Hematopoietic multipotent progenitor cell treated with erythropoietin and hydrocortisone succinate and interleukin-3 and kit ligand, for 8 days (in vitro differentiated cells): ENCODE measurements around the gene ERBIN.
"Not testable (repeated sequence)": the region's sequence is repeated elsewhere in the genome, so short reads cannot be mapped to it uniquely, and the experiment has no call there.

ENCODE experiments used
- DNase-seq: peaks from one replicate; pipeline ENCODE4 v3.0.0-alpha.2; 2015

The ERBIN gene

DNA sequence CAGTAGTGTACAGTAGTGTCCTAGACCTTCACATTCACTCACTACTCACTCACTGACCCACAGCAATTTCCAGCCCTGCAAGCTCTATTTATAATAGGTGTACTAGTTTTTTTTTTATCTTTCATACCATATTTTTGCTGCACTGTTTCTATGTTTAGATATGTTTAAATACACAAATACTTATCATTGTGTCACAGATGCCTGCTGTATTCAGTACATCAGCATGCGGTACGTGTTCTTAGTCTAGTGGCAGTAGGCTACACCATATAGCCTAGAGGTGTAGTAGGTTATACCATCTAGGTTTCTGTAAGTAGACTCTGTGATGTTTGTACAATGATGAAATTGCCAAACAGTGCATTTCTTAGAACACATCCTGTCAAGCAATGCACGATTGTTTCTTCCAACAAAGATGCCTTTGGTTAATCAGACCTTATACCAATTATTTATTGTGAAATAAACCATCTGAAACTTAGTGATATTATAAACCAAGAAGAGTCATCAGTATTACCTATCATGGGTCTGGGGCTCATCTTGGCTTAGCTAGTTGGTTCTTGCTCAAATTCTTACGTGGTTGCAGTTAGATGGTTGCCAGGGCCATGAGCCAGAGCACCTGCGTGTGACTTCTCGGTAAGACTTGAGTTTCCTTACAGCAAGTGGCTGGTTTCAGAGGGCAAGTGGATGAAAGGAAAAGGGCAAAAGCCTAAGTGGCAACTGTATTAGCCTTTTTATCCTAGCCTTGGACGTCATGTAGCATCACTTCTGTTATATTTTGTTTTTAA, 41.1 kb downstream of the ERBIN start:
- DNase-seq, result peak; percentile 92

DNA sequence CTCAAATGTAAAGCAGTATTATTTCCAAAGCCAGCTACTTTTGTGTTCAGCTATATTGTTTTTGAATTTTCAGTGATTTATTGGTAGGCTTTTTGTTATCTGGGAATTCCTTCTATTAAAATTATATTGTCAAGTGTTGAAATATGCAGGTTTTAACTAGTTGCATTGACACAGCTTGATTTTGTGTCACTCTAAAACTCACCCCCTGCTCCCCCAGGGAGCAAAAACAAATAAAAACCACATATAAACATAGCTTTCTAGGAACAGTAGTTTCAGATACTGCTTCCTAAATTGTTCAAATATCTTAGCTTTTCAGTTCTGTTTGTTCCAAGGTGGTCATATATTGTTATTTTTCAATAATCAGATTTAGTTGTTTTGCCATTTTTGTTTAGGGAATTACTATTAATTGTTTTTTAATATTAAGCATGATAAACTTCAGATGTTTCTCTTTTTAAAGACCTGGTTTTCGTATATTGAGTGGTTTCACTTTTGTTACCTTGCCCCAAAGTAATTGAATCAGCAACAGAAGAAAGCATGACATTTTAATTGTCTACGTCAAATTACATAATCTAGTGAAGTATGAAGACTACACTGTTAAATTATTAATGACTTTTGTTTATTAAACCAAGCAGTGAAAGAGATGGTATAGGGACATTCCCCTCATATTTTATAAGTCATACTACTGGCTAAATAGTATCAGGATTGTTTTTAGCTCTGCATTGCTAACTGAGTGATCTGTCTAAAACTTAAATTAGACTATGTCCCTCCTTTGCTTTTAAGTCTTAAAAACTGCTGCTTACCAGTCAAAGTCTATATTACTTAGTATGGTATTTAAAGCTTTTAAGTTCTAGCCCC, 43.4 kb downstream of the ERBIN start:
- no peak for DNase-seq

DNA sequence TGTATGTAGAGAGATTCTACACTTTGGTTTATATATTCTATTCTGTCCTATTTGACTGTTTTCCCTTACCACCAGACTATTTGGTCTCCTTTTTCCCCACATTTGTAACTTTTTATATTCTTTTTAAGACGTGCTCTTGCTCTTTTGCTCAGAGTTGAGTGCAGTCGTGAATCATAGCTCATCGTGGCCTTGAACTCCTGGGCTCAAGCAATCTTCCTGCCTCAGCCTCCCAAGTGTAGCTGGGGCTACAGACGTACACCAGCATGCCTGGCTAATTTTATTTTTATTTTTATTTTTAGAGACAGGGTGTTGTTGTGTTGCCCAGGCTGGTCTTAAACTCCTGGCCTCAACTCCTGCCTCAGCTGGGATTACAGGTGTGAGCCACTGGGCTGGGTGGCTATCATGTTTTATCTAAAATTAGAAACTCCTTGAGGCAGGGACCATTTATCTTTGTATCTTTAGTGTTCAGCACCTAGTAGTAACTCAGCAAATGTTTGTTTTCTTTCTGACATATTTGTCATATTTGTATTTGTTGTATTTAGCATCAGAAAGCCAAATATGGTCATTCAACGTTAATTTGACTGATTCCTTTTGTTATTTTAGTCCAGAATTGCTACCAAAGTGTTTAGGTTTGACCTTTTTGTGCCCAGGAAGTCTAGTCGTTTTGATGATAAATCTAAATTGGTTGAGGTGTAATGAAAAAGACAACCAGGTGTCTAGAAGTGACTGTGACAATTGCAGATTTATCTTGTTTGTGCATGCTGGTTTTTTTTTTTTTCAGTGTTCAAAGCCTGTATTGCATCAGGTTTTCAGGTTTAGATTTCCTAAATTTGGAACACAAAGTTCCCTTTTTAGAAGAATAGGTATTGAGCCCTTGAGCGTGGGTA, 44.3 kb downstream of the ERBIN start:
- no peak for DNase-seq

DNA sequence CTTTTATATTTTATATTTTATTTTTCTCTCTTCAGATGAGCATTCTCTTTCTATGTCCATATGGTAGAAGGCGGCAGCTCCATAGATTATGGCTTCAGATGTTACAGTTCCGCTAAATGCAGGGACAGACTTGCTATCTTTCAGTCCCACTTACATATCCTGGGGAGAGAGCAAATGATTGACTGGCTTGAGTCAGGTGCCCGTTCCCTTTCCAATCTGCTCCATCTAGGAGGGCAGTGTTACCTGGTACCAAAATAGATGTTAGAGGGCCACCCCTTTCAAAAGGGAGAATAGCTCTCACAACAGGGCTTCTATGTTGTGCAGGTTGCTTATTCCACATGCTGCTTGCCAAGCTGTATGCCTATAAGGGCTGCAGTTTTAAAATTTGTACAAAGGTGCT, 45.3 kb downstream of the ERBIN start:
- DNase-seq, result no peak

DNA sequence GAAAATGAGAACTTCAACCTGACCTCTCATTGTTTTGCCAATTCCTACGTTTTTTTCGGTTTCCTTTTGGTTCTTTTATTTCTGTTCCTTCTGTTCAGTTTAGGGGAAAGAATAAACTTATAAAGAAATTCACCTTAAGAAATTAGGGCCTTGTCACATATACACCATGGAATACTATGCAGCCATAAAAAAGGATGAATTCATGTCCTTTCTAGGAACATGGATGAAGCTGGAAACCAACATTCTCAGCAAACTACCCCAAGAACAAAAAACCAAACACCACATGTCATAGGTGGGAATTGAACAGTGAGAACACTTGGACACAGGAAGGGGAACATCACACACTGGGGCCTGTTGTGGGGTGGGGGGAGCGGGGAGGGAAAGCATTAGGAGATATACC, 46.5 kb downstream of the ERBIN start:
- not testable (repeated sequence) for DNase-seq

DNA sequence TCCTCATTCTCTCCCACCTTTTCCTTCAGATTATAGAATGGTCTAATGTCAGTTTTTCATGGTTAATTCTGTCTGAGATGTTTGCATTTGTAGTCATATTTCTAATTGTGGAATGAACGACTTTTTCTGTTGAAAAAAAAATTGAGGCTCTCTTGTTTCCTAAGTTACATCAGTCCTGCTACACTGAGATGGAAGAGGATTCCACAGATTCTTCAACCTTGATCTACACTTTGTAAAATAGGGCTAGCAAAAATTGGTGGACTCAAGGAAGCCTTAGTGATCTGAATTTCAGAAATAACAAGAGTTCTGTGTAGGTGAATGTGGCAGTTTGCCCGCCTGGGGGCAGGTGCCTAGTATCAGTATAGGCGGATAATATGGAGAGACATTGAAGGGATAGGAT, 51.9 kb downstream of the ERBIN start:
- no peak for DNase-seq

DNA sequence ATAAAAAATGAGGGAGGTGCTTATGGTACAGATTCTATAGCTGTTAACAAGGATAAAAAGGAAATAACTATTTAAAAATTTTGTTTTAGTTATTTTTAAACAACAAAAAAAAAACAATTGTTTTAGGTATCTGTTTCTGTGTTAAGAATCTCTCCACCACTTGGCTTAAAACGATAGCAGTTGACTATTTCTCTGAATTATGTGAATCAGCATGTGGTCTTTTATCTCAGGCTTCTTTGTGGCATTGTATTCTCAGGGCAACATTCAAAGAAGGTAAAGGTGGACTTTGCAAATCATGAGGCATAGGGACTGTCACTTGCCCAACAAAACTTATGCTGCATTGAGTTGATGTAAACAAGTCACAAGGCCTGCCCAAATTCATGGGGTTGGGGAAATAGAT, 55.2 kb downstream of the ERBIN start:
- peak; percentile 55 for DNase-seq

DNA sequence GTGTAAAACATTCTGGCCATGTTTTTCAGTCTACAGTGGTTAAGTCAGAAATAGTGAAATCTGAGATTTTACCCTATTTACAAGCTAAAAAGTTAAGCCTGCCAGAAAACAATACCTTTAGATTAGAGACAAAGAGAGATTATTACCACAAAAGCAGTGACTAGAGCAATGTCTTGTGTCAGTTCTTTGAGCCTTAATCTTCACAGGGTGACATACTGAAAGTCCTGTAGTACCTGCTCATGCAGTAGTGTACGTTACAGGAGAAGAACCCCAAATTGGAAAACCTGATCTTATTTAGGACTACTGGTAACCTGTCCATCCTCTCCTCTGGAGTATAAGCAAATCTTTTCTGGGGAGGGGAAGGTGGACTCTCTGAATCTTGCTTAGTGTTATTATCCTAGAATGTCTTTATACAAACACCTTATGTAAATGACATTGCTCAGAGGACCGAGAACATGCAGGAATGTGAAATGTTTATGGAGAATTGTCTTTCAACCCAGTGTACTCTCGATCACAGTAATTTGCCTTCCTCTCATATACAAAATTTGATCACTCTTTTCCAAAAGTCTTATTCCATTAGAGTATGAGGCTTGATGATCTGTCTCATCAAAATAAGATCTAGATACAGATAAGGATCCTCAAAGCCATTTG, 55.7 kb downstream of the ERBIN start:
- DNase-seq, result no peak

DNA sequence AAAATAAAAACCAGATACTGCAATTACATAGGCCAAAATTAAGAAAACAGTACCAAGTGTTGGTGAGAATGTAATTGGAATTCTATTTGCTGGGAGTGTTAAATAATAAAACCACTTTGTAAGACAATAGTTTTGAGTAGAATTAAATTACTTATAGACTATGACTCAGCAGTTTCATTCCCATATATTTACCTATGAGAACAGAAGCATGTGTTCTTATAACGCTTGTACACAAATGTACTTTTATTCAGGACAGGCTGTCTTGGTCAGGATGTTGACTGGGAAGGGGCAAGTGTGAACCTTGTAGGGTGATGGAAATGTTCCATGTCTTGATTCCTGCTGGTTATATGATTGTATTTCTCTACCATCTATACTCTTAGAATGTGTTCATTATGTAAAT, 56.3 kb downstream of the ERBIN start:
- DNase-seq, result no peak

DNA sequence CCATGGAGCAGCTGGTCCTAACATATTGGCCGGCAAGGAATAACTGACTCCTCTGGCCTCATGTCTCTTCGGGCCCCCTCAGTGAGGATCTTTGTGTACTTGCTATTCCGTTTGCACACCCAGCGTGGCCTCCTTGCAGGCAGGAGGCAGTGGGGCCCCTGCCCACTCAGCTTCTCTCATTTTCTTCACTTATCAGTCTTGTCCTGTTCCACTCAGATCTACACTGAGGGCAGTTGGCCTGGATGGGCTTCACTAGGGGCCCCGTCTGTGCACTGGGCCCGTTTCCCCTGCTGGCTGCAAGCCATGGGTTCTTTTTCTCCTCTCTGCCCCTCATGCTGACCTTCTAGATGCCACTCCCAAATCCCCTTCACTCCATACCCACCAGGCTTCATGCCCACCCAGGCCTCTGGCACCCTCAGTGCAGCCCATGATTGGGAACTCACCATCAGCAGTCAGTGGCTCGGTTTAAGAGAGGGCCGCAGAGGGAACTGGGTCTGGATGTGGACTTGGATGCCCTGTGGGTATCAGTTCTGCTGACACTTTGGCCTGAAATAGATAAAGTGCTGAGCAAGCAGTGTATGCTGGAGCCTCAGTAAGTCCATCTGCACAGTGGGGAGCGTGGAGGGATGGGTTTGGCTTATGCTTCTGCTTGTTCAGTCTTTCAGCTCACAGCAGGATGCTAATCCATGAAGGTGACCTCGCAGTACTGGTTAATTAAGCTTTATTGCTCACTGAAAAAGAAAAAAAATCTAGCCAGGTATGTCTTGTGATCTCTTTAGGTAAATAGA, 57.9 kb downstream of the ERBIN start:
- DNase-seq, result no peak

DNA sequence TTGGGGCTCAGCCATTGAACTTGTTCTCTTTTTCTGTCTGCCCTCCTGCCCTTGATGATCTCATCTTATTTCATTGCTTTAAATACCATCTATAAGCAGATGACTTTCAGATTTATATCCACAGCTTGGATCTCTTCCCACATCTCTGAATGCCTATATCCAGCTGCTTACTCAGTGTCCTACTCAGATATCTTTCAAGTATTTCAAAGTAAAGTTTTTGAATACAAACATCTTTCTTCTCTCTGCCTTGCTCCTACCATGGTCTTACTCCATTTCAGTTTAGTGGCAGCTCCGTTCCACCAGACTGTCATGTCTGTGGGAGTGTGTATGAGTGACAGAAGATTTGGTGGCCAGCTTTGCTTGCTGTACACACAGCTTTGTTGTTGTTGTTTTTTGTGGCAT, 59.7 kb downstream of the ERBIN start:
- no peak for DNase-seq

DNA sequence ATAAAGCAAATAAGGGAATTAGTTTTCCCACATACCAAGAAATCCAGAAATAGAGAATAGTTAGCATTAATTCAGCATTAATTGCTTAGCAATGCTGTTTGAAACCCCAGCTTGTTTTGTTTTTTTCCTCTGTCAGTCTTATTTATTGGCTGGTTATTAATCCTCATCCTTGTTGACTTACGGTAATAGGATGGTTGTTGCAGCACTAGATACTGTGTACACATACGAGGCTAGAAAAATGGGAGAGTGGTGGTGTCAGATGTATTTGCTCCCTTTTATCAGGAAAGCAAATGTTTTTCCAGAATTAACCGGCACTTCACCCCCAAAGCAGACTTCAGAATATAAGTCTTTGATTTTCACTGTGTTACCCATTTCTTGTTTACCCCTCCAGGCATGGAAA, 60.4 kb downstream of the ERBIN start:
- no peak for DNase-seq

DNA sequence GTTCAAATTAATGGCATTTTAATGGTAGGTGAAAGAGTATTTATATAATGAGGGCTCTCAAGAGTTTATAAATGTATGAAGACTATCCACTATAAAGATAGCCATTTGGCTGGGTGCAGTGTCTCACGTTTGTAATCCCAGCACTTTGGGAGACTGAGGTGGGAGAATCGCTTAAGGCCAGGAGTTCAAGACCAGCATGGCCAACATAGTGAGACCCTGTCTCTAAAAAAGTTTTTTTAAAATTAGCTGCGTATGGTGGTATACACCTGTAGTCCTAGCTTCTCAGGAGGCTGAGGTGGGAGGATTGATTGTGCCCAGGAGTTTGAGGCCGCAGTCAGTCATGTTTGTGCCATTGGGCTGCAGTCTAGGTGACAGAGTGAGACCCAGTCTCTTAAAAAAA, 61.6 kb downstream of the ERBIN start:
- no peak for DNase-seq

DNA sequence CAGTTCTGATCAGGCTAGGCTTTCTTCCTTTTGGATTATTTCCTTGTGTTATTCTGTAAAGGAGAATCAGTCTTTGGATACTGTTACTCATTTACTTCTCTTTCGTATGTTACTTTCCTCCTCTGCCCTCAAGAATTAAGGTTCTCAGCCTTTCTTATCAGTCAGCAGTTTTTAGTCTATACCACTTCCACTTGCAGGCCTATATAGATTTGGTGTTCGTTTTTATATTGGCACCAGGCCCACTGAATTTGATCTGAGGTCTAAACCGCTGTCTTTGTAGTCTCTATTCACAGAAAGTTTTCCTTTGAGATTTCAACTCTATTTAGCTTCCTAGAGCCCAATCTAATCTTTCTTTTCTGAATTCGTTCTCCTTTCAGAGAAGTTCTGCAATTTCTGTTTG, 62.8 kb downstream of the ERBIN start:
- peak; percentile 96 for DNase-seq

DNA sequence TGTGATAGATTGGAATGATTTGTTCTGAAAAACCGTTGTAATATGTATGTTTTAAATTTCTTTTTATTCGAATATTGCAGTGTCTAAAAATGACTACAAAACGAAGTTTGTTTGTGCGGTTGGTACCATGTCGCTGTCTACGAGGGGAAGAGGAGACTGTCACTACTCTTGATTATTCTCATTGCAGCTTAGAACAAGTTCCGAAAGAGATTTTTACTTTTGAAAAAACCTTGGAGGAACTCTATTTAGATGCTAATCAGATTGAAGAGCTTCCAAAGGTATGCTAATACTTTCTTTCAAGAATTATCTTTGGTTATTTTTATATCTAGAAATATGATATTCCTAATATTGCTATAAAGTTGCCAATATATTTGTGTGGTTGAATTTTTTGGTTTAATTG, 66.3 kb downstream of the ERBIN start:
- no peak for DNase-seq

DNA sequence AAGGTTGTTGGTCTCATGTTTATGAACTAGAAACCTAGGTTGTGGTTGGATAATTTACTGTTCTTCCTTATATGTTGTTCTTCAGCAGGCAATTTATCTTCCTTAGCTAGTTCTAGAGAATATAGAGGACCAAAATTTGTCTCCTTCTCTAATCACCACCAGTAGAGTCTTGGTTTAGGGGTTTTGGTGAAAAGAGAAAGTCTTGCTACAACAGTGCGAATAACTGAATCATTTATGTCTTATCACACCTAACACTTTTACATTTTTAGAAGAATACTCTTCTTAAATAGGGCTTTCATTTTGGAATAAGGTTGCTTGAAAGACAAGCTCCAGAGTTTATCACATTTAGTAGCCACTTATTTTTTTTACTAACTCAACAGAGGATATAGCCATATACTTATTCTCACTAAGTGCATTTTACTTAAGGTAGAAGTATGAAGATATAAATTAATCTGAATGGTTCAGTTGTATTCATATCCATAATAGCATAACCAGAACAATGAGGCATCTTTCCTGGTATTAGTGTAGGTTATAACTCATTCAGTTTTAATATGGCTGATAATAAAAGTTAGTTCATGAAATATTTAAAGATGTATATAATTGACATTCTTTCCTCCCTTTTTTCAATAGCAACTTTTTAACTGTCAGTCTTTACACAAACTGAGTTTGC, 67.9 kb downstream of the ERBIN start:
- no peak for DNase-seq

DNA sequence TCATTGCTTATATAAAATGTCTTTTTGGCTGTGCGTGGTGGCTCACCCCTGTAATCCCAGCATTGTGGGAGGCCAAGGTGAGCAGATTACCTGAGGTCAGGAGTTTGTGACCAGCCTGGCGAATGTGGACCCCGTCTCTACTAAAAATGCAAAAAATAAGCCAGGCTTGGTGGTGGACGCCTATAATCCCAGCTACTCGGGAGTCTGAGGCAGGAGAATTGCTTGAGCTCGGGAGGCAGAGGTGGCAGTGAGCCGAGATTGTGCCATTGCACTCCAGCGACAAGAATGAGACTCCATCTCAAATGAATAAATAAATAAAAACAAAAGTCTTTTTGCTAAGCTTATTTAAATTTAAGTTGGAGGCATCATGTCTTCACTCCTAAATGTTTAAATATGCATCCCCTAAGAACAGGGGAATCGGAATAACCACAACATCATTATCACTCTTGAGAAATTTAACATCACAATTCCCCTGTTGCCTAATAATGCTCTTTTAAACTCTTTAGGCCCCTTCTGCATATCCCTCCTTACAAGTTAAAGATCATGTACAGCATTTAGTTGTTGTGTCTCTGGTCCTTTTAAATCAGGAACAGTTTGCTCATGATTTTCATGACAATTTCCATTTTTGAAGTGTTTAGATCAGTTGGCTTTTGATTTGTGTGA, 72.8 kb downstream of the ERBIN start:
- no peak for DNase-seq

DNA sequence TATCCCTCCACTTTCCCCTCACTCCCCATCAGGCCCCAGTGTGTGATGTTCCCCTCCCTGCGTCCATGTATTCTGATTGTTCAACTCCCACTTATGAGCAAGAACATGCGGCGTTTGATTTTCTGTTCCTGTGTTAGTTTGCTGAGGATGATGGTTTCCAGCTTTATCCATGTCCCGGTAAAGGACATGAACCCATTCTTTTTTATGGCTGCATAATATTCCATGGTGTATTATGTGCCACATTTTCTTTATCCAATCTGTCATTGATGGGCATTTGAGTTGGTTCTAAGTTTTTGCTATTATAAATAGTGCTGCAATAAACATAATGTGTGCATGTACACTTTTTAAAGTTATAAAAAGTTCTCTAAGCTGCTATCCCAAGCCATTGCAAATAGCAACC, 75.6 kb downstream of the ERBIN start:
- DNase-seq, result no peak

DNA sequence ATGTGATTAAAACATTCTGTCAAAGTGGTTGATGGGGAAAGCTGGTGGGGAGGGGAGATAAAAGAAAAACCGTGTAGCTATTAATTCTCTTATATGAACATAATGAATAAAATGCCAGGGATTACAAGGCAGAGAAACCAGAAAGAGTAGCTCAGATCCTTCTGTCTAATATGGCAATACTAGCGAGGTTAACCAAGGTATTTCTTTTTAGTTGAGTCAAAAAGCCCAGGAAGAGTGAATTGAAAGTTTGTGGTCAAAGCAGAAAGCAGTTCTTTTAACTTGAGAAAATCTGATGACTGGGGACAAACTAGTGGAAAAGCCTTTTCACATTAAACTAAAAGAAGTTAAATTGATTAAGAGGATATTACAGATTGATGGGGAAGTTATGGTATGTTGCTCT, 76.0 kb downstream of the ERBIN start:
- no peak for DNase-seq

DNA sequence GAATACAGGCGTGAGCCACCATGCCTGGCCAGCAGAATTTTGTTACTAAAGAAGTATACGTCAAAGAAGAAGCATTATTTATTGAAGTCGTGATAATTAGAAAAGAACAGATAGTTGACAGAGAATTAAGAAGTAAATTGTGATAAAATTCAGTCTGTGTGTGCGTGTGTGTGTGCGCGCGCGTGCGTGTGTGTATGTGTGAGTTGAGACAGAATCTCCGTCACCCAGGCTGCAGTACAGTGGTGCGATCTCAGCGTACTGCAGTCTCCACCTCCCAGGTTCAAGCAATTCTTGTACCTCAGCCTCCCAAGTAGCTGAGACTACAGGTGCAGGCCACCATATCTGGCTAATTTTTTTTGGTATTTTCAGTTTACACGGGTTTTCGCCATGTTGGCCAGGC, 77.8 kb downstream of the ERBIN start:
- no peak for DNase-seq

DNA sequence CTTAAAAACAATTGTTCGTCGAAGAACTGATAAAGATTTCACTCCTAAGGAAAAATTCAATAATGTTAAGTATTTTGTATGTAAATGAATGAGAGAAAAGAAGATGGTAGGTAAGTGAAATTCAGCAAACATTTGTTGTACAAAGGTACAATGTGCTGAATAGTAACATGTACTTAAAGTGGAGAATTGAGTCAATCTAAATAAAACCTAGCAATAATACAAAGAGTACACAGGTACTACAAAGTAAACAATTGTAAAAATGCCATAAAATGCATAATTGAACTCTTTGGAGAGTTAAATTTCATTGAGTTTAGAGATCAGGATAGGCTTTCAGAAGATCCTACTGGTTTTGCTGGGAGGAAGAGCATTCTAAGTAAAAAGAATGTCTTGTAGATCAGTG, 82.9 kb downstream of the ERBIN start:
- no peak for DNase-seq
